RPMI7951 (cell line): ENCODE measurements around the gene PLEKHG7. TPM values are rescaled to one million over a fixed set of nuclear protein-coding genes. Genes with fewer than 3 reads are reported as not detected.
"Not testable (repeated sequence)": the region's sequence is repeated elsewhere in the genome, so short reads cannot be mapped to it uniquely, and the experiment has no call there.

Experiments used
- DNase-seq: peaks from one replicate; pipeline ENCODE4 v3.0.0-alpha.2; 2012; ENCODE audit warnings: low read depth
- total RNA-seq: library from RNA; depleted of rRNA; stranded (reverse); fragments of >200 nt; shearing (Covaris generic); gene quantifications from 2 replicates; pipeline ENCODE4 v1.2.3, GENCODE V29; 2014

Gene PLEKHG7
- total RNA-seq, 1 experiment from 2014 or later, result not detected

- not testable (repeated sequence) for DNase-seq
These were observed 46.9 kb downstream of the PLEKHG7 start for GRCh38 chr12:92749691-92750090.

- DNase-seq, result peak; percentile 33
These were observed 51.4 kb downstream of the PLEKHG7 start for GRCh38 chr12:92753976-92754885.

GRCh38 chr12:92756898-92757596 is 54.3 kb downstream of the PLEKHG7 start:
- DNase-seq, result no peak

- no peak for DNase-seq
These were observed 54.9 kb downstream of the PLEKHG7 start for GRCh38 chr12:92757597-92758121.

- DNase-seq, result peak; percentile 94
These were observed 57.0 kb downstream of the PLEKHG7 start for GRCh38 chr12:92759634-92760268.

- DNase-seq, result no peak
These were observed 60.0 kb downstream of the PLEKHG7 start for GRCh38 chr12:92762773-92763172.

GRCh38 chr12:92764831-92765230 is 62.0 kb downstream of the PLEKHG7 start:
- no peak for DNase-seq

GRCh38 chr12:92765871-92766270 is 63.1 kb downstream of the PLEKHG7 start:
- no peak for DNase-seq

GRCh38 chr12:92769124-92769901 is 66.5 kb downstream of the PLEKHG7 start:
- no peak for DNase-seq

GRCh38 chr12:92771001-92771400 is 68.2 kb downstream of the PLEKHG7 start:
- DNase-seq, result no peak

- DNase-seq, result no peak
These were observed 72.6 kb downstream of the PLEKHG7 start for GRCh38 chr12:92775416-92775815.

GRCh38 chr12:92778525-92778924 is 75.7 kb downstream of the PLEKHG7 start:
- DNase-seq, result no peak

GRCh38 chr12:92779902-92780301 is 77.1 kb downstream of the PLEKHG7 start:
- no peak for DNase-seq

GRCh38 chr12:92784356-92784755 is 81.6 kb downstream of the PLEKHG7 start:
- DNase-seq, result no peak

- peak; percentile 71 for DNase-seq
These were observed 82.2 kb downstream of the PLEKHG7 start for GRCh38 chr12:92784797-92785562.

- DNase-seq, result no peak
These were observed 82.8 kb downstream of the PLEKHG7 start for GRCh38 chr12:92785563-92785950.

GRCh38 chr12:92786045-92786444 is 83.3 kb downstream of the PLEKHG7 start:
- DNase-seq, result no peak

- DNase-seq, result not testable (repeated sequence)
These were observed 91.6 kb downstream of the PLEKHG7 start for GRCh38 chr12:92794356-92794755.

GRCh38 chr12:92794814-92795213 is 92.0 kb downstream of the PLEKHG7 start:
- DNase-seq, result no peak

GRCh38 chr12:92796650-92797049 is 93.9 kb downstream of the PLEKHG7 start:
- DNase-seq, result no peak

- peak; percentile 7 for DNase-seq
These were observed 100.1 kb downstream of the PLEKHG7 start for GRCh38 chr12:92802906-92803305.
